Endometrial microvascular endothelial cells (primary cell): ENCODE data around the gene C4BPA. TPM values are rescaled to one million over a fixed set of nuclear protein-coding genes. Genes with fewer than 3 reads are reported as not detected.

Experiments used
- in situ Hi-C: cut with HindIII; loops from 2 replicates; pipeline ENCODE4 v1.10.0; 2017; ENCODE audit warnings: low sequenced_read_pairs, low pct_unique_long_range_greater_than_20kb; ENCODE audit errors: inconsistent ontology term
- total RNA-seq: library from RNA; depleted of rRNA; stranded (reverse); fragments of >200 nt; gene quantifications from one replicate; pipeline ENCODE4 v1.2.3, GENCODE V29; 2015; ENCODE audit errors: inconsistent ontology term

Gene C4BPA
- total RNA-seq, 1 donor from 2014 or later, result not detected

GRCh38 chr1:207073906-207074820 is 29.9 kb upstream of the C4BPA start:
- in situ Hi-C loops, result loop anchor here (25.0 kb wide), 1 partner anchor 238 kb away; the partner anchor contains the start of gene CD55

- in situ Hi-C loops, result no loop called here
Observed at GRCh38 chr1:207076181-207076955, 27.7 kb upstream of the C4BPA start.

GRCh38 chr1:207077012-207077411 is 27.0 kb upstream of the C4BPA start:
- in situ Hi-C loops, result no loop called here

GRCh38 chr1:207077470-207078377 is 26.3 kb upstream of the C4BPA start:
- in situ Hi-C loops, result no loop called here

- in situ Hi-C loops, result no loop called here
Observed at GRCh38 chr1:207078578-207079132, 25.4 kb upstream of the C4BPA start.

GRCh38 chr1:207079706-207080241 is 24.3 kb upstream of the C4BPA start:
- in situ Hi-C loops, result no loop called here

- in situ Hi-C loops, result no loop called here
Observed at GRCh38 chr1:207081088-207081487, 22.9 kb upstream of the C4BPA start.

GRCh38 chr1:207081806-207082205 is 22.2 kb upstream of the C4BPA start:
- in situ Hi-C loops, result no loop called here

- in situ Hi-C loops, result no loop called here
Observed at GRCh38 chr1:207084232-207084631, 19.8 kb upstream of the C4BPA start.

- in situ Hi-C loops, result no loop called here
Observed at GRCh38 chr1:207084701-207085180, 19.3 kb upstream of the C4BPA start.

- in situ Hi-C loops, result no loop called here
Observed at GRCh38 chr1:207085887-207086286, 18.1 kb upstream of the C4BPA start.

- in situ Hi-C loops, result no loop called here
Observed at GRCh38 chr1:207088161-207088560, 15.9 kb upstream of the C4BPA start.

- in situ Hi-C loops, result no loop called here
Observed at GRCh38 chr1:207088701-207089626, 15.1 kb upstream of the C4BPA start, which contains the start of gene C4BPB. Gene C4BPB, plus strand, starts transcription at chr1:207088860. Its CDS starts 672 bp downstream, at chr1:207089532.

- in situ Hi-C loops, result no loop called here
Observed at GRCh38 chr1:207089627-207090355, 14.2 kb upstream of the C4BPA start.

GRCh38 chr1:207091200-207091908 is 12.7 kb upstream of the C4BPA start:
- in situ Hi-C loops, result no loop called here

GRCh38 chr1:207093944-207094343 is 10.1 kb upstream of the C4BPA start:
- in situ Hi-C loops, result no loop called here
